Hepatocyte (in vitro differentiated cells): Measurements from ENCODE around the gene SEL1L.

Source experiments
- CTCF ChIP-seq: fragments of 200-600 bp; sonication (generic); IDR thresholded peaks from 2 replicates; pipeline ENCODE4 v1.5.1; 2016; ENCODE audit warnings: antibody characterized with exemption, mild to moderate bottlenecking; ENCODE audit not compliant: poor library complexity
- EZH2 ChIP-seq: fragments of 200-600 bp; sonication (generic); IDR thresholded peaks from 2 replicates; pipeline ENCODE4 v1.6.1; 2016; ENCODE audit warnings: antibody characterized with exemption, mild to moderate bottlenecking, borderline replicate concordance

- TF ChIP-seq CTCF (no peak), EZH2 (no peak)
Observed at GRCh38 chr14:81458352-81458751, 75.3 kb downstream of the SEL1L start.
